ENCODE measurements around the gene PITX2.

DNA sequence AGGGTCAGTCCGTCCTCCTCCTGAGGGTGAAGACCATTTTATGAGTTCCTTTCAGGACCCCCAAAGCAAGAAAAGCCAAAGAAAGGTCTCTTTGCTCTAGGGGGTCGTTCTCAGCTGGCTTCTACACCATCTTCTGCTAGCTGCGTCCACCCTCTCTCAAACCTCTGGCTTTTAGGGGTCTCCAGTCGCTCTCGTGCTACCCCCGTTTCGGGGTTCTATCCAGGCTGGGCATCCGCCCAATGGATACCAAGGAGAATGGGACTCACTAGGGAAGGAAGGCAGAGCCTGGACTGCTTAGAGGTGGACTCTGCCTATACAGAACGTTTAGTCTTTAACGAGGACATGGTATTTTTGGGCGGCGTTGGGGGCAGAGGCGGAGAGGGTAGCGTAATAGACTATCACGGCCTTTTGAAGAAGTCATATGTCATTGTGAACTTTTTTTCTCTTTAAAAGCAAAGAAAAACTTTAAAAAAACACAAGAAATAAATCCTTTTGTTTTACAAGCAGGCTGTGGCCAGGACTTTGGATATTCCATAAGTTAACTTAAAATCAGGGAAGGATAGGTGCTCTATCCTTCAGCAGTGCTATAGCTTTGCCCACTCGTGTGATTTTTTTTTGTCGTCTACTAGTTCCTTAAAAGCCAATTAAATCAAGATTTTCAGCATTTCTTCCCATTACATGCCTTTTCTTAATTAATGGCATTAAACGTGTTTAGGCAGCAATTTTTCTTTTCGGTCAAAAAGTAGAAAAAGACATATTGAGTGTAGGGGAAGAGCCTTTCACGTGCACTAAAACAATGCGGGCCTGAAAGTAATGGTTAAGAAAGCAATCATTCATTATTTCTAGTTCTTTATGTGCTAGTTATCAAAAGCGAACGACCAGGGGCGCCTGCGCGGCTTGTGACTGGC is 7.2 kb upstream of the PITX2 start:
- TF ChIP-seq, protein P1, sequence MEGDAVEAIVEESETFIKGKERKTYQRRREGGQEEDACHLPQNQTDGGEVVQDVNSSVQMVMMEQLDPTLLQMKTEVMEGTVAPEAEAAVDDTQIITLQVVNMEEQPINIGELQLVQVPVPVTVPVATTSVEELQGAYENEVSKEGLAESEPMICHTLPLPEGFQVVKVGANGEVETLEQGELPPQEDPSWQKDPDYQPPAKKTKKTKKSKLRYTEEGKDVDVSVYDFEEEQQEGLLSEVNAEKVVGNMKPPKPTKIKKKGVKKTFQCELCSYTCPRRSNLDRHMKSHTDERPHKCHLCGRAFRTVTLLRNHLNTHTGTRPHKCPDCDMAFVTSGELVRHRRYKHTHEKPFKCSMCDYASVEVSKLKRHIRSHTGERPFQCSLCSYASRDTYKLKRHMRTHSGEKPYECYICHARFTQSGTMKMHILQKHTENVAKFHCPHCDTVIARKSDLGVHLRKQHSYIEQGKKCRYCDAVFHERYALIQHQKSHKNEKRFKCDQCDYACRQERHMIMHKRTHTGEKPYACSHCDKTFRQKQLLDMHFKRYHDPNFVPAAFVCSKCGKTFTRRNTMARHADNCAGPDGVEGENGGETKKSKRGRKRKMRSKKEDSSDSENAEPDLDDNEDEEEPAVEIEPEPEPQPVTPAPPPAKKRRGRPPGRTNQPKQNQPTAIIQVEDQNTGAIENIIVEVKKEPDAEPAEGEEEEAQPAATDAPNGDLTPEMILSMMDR (IDR thresholded peaks at IDR 0.05), result no peak
- TF ChIP-seq POLR2A (IDR thresholded peaks at IDR 0.05), result no peak
